HepG2 (cell line): Measurements from ENCODE around the gene NMRAL1. TPM values are rescaled to one million over a fixed set of nuclear protein-coding genes. Genes with fewer than 3 reads are reported as not detected.

Experiments
- ATAC-seq: fragments of 200-7000 bp; cut with Tn5 transposase; 3 replicates; pipeline ENCODE4 v1.9.1; 2020; ENCODE audit warnings: mild to moderate bottlenecking, moderate library complexity
- BruUV-seq: library from RNA; stranded (reverse); fragments of 400-500 nt; replicated peaks from 2 replicates; lab custom pipeline; 2021; lab: Mats Ljungman, UMichigan
- CTCF ChIA-PET: fragments of 300-600 bp; formaldehyde crosslinking; extraction: SDS; loops from one replicate; lab custom pipeline; 2021; ENCODE audit warnings: low total read pairs, inconsistent platforms, low intra/inter-chr PET ratio; lab: Yijun Ruan, JAX
- POLR2A ChIA-PET: fragments of 350-600 bp; sonication (Branson Sonifier 250); formaldehyde crosslinking; loops from one replicate; lab custom pipeline; 2020; ENCODE audit warnings: antibody characterized with exemption, inconsistent platforms; lab: Yijun Ruan, JAX
- DNase-seq: peaks from one replicate; pipeline ENCODE4 v3.0.0-alpha.2; 2015; ENCODE audit warnings: low spot score
- FAIRE-seq: peaks from 3 replicates; lab custom pipeline; 2011; peaks lifted over from hg19 to GRCh38; lab: Jason Lieb, UNC
- H2AFZ ChIP-seq: one replicate; pipeline ENCODE4 v1.6.1; 2011; ENCODE audit warnings: low read length, inconsistent platforms
- H3K27ac ChIP-seq: fragments of 300-600 bp; 3 replicates; pipeline ENCODE4 v1.8.0; 2011; ENCODE audit warnings: mixed run types, mild to moderate bottlenecking, mixed read lengths, low read length, inconsistent platforms; ENCODE audit not compliant: insufficient read depth; ENCODE audit errors: extremely low read length
- H3K27me3 ChIP-seq, 2 experiments: fragments of 200-600 bp in 1 of 2; 2 replicates in 1 of 2; 3 replicates in 1 of 2; pipeline versions ENCODE4 v1.6.0 to v1.8.0; 2011; ENCODE audit warnings: low read length in 2 of 2, mild to moderate bottlenecking in 2 of 2, moderate library complexity in 2 of 2, inconsistent platforms in 1 of 2; ENCODE audit not compliant: insufficient read depth in 2 of 2, control insufficient read depth in 1 of 2
- H3K36me3 ChIP-seq, 2 experiments: fragments of 200-600 bp in 1 of 2; replicated peaks in 1 of 2; 2 replicates in 1 of 2; 3 replicates in 1 of 2; pipeline versions ENCODE4 v1.5.1 to v1.8.0; 2011; ENCODE audit warnings: low read length in 2 of 2, inconsistent platforms in 1 of 2; ENCODE audit not compliant: insufficient read depth in 2 of 2, control insufficient read depth in 1 of 2
- H3K4me1 ChIP-seq: 2 replicates; pipeline ENCODE4 v1.5.1; 2012; ENCODE audit warnings: low read length, inconsistent platforms; ENCODE audit not compliant: insufficient read depth
- H3K4me2 ChIP-seq: 2 replicates; pipeline ENCODE4 v1.6.0; 2011; ENCODE audit warnings: low read depth, low read length, inconsistent platforms
- H3K4me3 ChIP-seq, 3 experiments: fragments of 200-600 bp in 1 of 3; sonication (generic), shearing (Covaris generic) in 1 of 3; replicated peaks in 1 of 3; 2 replicates each; pipeline ENCODE4 v1.5.1; 2011 to 2016; ENCODE audit warnings: low read length in 3 of 3, inconsistent platforms in 2 of 3, low read depth in 2 of 3, mild to moderate bottlenecking in 2 of 3, control low read depth in 1 of 3, mixed read lengths in 1 of 3; ENCODE audit not compliant: insufficient read depth in 1 of 3
- H3K79me2 ChIP-seq: one replicate; pipeline ENCODE4 v1.6.1; 2011; ENCODE audit warnings: low read length, inconsistent platforms; ENCODE audit not compliant: insufficient read depth
- H3K9ac ChIP-seq: 2 replicates; pipeline ENCODE4 v1.6.0; 2011; ENCODE audit warnings: mild to moderate bottlenecking, low read depth, low read length, inconsistent platforms; ENCODE audit not compliant: insufficient read depth
- H3K9me3 ChIP-seq: 2 replicates; pipeline ENCODE4 v1.5.1; 2012; ENCODE audit warnings: mild to moderate bottlenecking, low read length
- H4K20me1 ChIP-seq: 2 replicates; pipeline ENCODE4 v1.6.0; 2011; ENCODE audit warnings: inconsistent platforms, mild to moderate bottlenecking, low read length, moderate library complexity; ENCODE audit not compliant: insufficient read depth
- GPBP1L1 ChIP-seq: sonication (generic); formaldehyde crosslinking; IDR thresholded peaks from 2 replicates; pipeline ENCODE4 v1.5.0; 2020; ENCODE audit warnings: mild to moderate bottlenecking, missing genetic modification reagents
- NBN ChIP-seq: fragments of 450-650 bp; conservative IDR thresholded peaks from 2 replicates; pipeline ENCODE4 v1.6.1; 2017
- NFIC ChIP-seq: IDR thresholded peaks from 2 replicates; pipeline ENCODE4 v1.6.1; 2012; ENCODE audit warnings: mild to moderate bottlenecking, low read length, inconsistent platforms
- PATZ1 ChIP-seq: sonication (generic); formaldehyde crosslinking; IDR thresholded peaks from 2 replicates; pipeline ENCODE4 v1.4.0; 2020; ENCODE audit warnings: missing genetic modification reagents
- PHF8 ChIP-seq: sonication (generic); formaldehyde crosslinking; IDR thresholded peaks from 2 replicates; pipeline ENCODE4 v1.5.0; 2020; ENCODE audit warnings: missing genetic modification reagents
- RCOR2 ChIP-seq: IDR thresholded peaks from 2 replicates; pipeline ENCODE4 v1.6.1; 2016; ENCODE audit warnings: missing biosample characterization, missing genetic modification reagents
- SRY ChIP-seq: sonication (generic); formaldehyde crosslinking; IDR thresholded peaks from 2 replicates; pipeline ENCODE4 v1.8.0; 2022; ENCODE audit warnings: mild to moderate bottlenecking, missing genetic modification reagents
- ZBTB40 ChIP-seq, 2 experiments: fragments of 450-650 bp in 1 of 2; sonication (generic) in 1 of 2; formaldehyde crosslinking in 1 of 2; IDR thresholded peaks; 2 replicates each; pipeline versions ENCODE4 v1.6.1 to v1.8.0; 2016 to 2022; ENCODE audit warnings: antibody characterized with exemption in 1 of 2, mild to moderate bottlenecking in 1 of 2, missing genetic modification reagents in 1 of 2
- ZNF101 ChIP-seq: sonication (generic); formaldehyde crosslinking; IDR thresholded peaks from 2 replicates; pipeline ENCODE4 v1.4.0; 2020; ENCODE audit warnings: mild to moderate bottlenecking, low read depth, missing genetic modification reagents, borderline replicate concordance
- ZNF83 ChIP-seq: sonication (generic); formaldehyde crosslinking; IDR thresholded peaks from 2 replicates; pipeline ENCODE4 v1.4.0; 2020; ENCODE audit warnings: missing genetic modification reagents, mild to moderate bottlenecking, borderline replicate concordance
- WGBS: methylation state at CpG from one replicate; pipeline ENCODE4 v1.1.6; 2017; ENCODE audit warnings: low lambda C conversion rate; 5-methylcytosine and 5-hydroxymethylcytosine counted together
- in situ Hi-C: cut with HindIII; loops from 2 replicates; pipeline ENCODE4 v1.10.0; 2017; ENCODE audit warnings: low pct_unique_long_range_greater_than_20kb; ENCODE audit not compliant: extremely low pct_ligation_motif_present
- intact Hi-C: fragments of 100-400 bp; cut with micrococcal nuclease; formaldehyde crosslinking; loops from one replicate; pipeline ENCODE4 v1.10.0; 2022; ENCODE audit not compliant: unreplicated experiment
- polyA plus RNA-seq, 8 experiments: library from polyadenylated mRNA; depleted of rRNA in 3 of 8; stranded (reverse) in 7 of 8; unstranded in 1 of 8; fragments of >200 nt; fragmentation: Illumina TruSeq in 4 of 8; extraction: Trizol in 4 of 8; gene quantifications; 2 replicates each; pipeline versions ENCODE4 v1.2.1 to v1.2.3, GENCODE V29; 2011 to 2016; ENCODE audit warnings: low read depth in 4 of 8, missing spikeins in 1 of 8, mixed read lengths in 1 of 8; ENCODE audit not compliant: insufficient read depth in 1 of 8
- total RNA-seq, 5 experiments: library from RNA; depleted of rRNA; stranded (reverse); fragments of >200 nt; fragmentation: Illumina TruSeq; extraction: Trizol; gene quantifications; 2 replicates each; pipeline ENCODE4 v1.2.3, GENCODE V29; 2016; ENCODE audit warnings: low read depth in 1 of 5

Gene NMRAL1
- total and polyA plus RNA-seq, 2 of the 13 experiments (the other 11 are each of a cell fraction or from before 2014, with no cell fraction given), result 30.8 to 33.1 TPM

- peaks cover 11% of the 10 kb centered on the region; the same call in 1 of the 2 replicates for H4K20me1 ChIP-seq
- DNase-seq (no peak), FAIRE-seq (no peak), ATAC-seq (no peak)
- WGBS, result 97% methylated on average over 4 of the region's 4 CpGs
- no peak overlapping the region for H2AFZ ChIP-seq
- no peak overlapping the region for H3K4me2 ChIP-seq
- H3K9ac ChIP-seq, result no peak overlapping the region
- H3K4me1 ChIP-seq, result peaks cover 55% of the 10 kb centered on the region
- no TSS peak for BruUV-seq
- TF ChIP-seq PATZ1, result no peak
- no peak for TF ChIP-seq NBN
- no peak for TF ChIP-seq ZNF101 (CRISPR knock-in tag)
- TF ChIP-seq ZNF83 (CRISPR knock-in tag), result no peak
- TF ChIP-seq ZBTB40 (IDR thresholded peaks at IDR 0.05), result no peak
- no peak for TF ChIP-seq ZBTB40 (CRISPR knock-in tag; IDR thresholded peaks at IDR 0.05)
- no peak for TF ChIP-seq NFIC
- TF ChIP-seq GPBP1L1, result no peak
- no peak for TF ChIP-seq SRY
- no peak for TF ChIP-seq RCOR2 (CRISPR knock-in tag)
- TF ChIP-seq PHF8, result no peak
- CTCF ChIA-PET, result no interaction called here
- H3K4me3 ChIP-seq, result no peak overlapping the region
- H3K79me2 ChIP-seq, result peaks cover 55% of the 10 kb centered on the region
- in situ Hi-C loops (no loop called here), intact Hi-C loops (loop anchor here (10.0 kb wide), 1 partner anchor 66 kb away; no protein-coding TSS in a partner anchor)
- H3K27ac ChIP-seq, result no peak overlapping the region
- no peaks in the 10 kb centered on the region for H3K9me3 ChIP-seq
- POLR2A ChIA-PET, result interaction anchor here (1.6 kb wide), 1 partner anchor 9 kb away, joined by 3 read pairs; no protein-coding TSS in a partner anchor
- peaks cover 3 to 10% of the 10 kb centered on the region in 2 experiments; a peak in 3 of 5 replicates for H3K36me3 ChIP-seq
- no peaks in the 10 kb centered on the region for H3K27me3 ChIP-seq
These were observed 24.8 kb upstream of the NMRAL1 start for GRCh38 chr16:4499196-4499555.
